ENCODE data around the gene DICER1. TPM values are rescaled to one million over a fixed set of nuclear protein-coding genes. Genes with fewer than 3 reads are reported as not detected.

The DICER1 gene
- total RNA-seq, 1 donor from 2014 or later: 43.6 TPM

DNA sequence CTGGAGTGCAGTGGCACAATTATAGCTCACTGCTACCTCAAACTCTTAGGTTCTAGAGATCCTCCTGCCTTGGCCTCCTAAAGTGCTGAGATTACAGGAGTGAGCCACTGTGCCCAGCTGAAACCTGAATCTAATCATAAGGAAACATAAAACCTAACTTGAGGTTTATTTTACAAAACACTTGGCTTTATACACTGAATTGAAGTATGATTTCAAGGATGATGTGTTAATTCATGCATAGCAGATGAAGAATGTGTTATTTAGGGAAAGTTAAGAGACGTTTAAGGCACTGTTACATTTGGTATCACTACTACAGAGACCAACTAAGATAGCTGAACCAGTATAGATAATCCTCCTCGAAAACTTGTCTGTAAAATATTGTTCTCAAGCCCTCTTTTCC, 6.4 kb downstream of the DICER1 start:
- DNase-seq (ENCODE audit: low read depth): no peak
- TF ChIP-seq, protein P1, sequence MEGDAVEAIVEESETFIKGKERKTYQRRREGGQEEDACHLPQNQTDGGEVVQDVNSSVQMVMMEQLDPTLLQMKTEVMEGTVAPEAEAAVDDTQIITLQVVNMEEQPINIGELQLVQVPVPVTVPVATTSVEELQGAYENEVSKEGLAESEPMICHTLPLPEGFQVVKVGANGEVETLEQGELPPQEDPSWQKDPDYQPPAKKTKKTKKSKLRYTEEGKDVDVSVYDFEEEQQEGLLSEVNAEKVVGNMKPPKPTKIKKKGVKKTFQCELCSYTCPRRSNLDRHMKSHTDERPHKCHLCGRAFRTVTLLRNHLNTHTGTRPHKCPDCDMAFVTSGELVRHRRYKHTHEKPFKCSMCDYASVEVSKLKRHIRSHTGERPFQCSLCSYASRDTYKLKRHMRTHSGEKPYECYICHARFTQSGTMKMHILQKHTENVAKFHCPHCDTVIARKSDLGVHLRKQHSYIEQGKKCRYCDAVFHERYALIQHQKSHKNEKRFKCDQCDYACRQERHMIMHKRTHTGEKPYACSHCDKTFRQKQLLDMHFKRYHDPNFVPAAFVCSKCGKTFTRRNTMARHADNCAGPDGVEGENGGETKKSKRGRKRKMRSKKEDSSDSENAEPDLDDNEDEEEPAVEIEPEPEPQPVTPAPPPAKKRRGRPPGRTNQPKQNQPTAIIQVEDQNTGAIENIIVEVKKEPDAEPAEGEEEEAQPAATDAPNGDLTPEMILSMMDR (IDR thresholded peaks at IDR 0.05; ENCODE audit: insufficient read depth, low read length, poor library complexity, severe bottlenecking): no peak
- H3K4me3 ChIP-seq (ENCODE audit: low read depth, low read length): no peak overlapping the region

DNA sequence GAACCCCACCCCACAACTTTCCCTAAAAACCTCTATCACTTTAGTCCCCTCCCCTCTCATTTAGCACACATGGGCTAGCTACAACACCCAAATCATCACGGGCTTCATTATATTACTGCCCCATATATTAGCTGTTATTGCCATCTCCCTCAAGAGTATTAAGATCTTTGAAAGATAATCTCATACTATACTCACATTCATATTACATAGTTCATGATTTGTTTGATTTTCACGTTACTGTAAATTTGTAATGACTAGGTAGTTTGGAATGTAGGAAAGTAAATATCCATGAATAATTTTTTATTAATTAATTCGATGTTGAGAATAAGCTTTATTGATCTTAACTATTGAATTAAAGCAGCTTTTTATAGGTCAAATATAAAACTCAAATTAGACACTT, 7.9 kb downstream of the DICER1 start:
- no peak for DNase-seq (ENCODE audit: low read depth)
- no peaks in the 10 kb centered on the region for H3K36me3 ChIP-seq (ENCODE audit: control insufficient read depth, insufficient read depth, low read length)
- H3K4me3 ChIP-seq (ENCODE audit: low read depth, low read length): no peak overlapping the region
- TF ChIP-seq, protein P1 (IDR thresholded peaks at IDR 0.05; ENCODE audit: insufficient read depth, low read length, poor library complexity, severe bottlenecking): no peak
- H3K27me3 ChIP-seq (ENCODE audit: control insufficient read depth, insufficient read depth, low read length): no peaks in the 10 kb centered on the region

More for the DNA sequence above, 6.4 kb downstream of the DICER1 start:
- Histone ChIP-seq H3K27me3 (ENCODE audit: control insufficient read depth, insufficient read depth, low read length) (no peaks in the 10 kb centered on the region), H3K36me3 (ENCODE audit: control insufficient read depth, insufficient read depth, low read length) (no peaks in the 10 kb centered on the region)

DNA sequence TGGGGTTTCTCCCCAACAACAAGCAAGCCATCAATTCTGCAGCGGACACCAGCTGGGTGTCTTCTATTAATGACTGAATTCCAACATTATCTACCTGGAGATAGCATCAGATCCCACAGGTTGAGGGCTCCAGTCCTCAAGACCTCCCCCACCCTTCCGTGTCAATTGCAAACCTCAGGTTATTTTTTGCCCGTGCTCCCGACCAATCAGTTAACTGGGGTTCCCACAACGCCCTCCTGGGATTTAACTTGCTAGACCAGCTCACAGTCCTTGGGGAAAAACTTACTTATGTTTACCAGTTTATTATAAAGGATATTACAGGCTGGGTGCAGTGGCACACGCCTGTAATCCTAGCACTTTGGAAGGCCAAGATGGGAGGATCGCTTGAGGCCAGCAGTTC, 9.7 kb downstream of the DICER1 start:
- DNase-seq (ENCODE audit: low read depth): no peak
- Histone ChIP-seq H3K27me3 (ENCODE audit: control insufficient read depth, insufficient read depth, low read length) (no peaks in the 10 kb centered on the region), H3K36me3 (ENCODE audit: control insufficient read depth, insufficient read depth, low read length) (no peaks in the 10 kb centered on the region), H3K4me3 (ENCODE audit: low read depth, low read length) (no peak overlapping the region)
- TF ChIP-seq, protein P1 (IDR thresholded peaks at IDR 0.05; ENCODE audit: insufficient read depth, low read length, poor library complexity, severe bottlenecking): no peak

DNA sequence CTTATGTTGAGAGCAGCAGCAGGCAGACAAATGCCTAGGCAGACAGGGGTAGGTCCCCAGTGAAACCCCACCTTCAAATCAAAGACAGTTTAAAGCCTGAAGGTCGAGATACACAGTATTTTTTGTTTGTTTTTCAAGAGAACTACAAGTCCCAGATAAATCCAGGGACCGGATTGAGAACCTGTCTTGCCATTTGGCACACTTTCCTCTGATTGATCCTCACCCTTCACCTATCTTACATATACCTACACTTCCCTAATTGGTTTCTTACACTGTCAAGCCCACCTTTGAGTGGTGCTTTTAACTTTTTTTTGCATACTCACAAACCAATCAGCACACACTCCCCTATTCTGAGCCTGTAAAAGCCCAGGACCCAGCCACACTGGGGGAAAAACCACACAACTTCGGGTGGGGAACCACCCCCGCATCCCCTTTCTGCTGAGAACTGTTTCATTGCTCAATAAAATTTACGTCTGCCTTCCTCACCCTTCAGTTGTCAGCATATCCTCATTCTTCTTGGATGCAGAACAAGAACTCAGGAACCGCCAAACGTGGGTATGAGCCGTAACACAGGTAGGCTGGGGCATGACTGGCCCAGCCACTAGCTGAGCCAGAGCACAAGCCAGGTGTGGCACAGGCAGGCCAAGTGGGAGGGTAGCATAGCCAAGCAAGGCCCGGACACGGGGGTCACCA, 11.1 kb downstream of the DICER1 start:
- no peak overlapping the region for H3K4me3 ChIP-seq (ENCODE audit: low read depth, low read length)
- DNase-seq (ENCODE audit: low read depth): no peak
- TF ChIP-seq, protein P1 (IDR thresholded peaks at IDR 0.05; ENCODE audit: insufficient read depth, low read length, poor library complexity, severe bottlenecking): no peak
- no peaks in the 10 kb centered on the region for H3K36me3 ChIP-seq (ENCODE audit: control insufficient read depth, insufficient read depth, low read length)
- H3K27me3 ChIP-seq (ENCODE audit: control insufficient read depth, insufficient read depth, low read length): no peaks in the 10 kb centered on the region

DNA sequence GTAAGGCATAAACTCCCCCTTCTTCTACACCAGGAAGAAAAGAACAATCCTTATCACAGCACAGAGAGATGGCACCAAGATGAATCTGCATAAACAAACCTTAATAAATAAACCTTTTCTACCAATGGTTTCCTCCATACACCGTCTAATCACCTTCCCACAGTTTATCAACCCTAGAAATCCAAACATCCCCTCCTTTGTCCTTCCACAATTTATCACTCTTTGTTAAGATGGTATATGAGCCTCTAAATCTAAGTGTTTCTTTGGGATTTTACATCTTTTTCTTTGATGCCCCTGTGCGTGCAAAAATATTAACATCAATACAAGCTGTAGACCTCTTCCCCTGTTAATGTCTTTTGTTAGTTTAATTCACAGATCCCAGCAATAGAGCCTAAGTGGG, 12.5 kb downstream of the DICER1 start:
- TF ChIP-seq, protein P1 (IDR thresholded peaks at IDR 0.05; ENCODE audit: insufficient read depth, low read length, poor library complexity, severe bottlenecking): no peak

More for the DNA sequence above, 12.5 kb downstream of the DICER1 start:
- no peaks in the 10 kb centered on the region for H3K36me3 ChIP-seq (ENCODE audit: control insufficient read depth, insufficient read depth, low read length)
- no peak for DNase-seq (ENCODE audit: low read depth)
- no peak overlapping the region for H3K4me3 ChIP-seq (ENCODE audit: low read depth, low read length)
- H3K27me3 ChIP-seq (ENCODE audit: control insufficient read depth, insufficient read depth, low read length): no peaks in the 10 kb centered on the region
